Mesothelial cell of epicardium (in vitro differentiated cells): ENCODE measurements around the gene ACACA. TPM values are rescaled to one million over a fixed set of nuclear protein-coding genes. Genes with fewer than 3 reads are reported as not detected.

Experiments
- DNase-seq, 2 experiments: peaks; one replicate each; pipeline ENCODE4 v3.0.0; 2021; ENCODE audit warnings: low spot score in 2 of 2; ENCODE audit not compliant: unreplicated experiment in 2 of 2
- H3K27ac Mint-ChIP-seq: 2 replicates; pipeline ENCODE4 v1.8.0; 2021; ENCODE audit warnings: mixed read lengths
- H3K27me3 Mint-ChIP-seq: 2 replicates; pipeline ENCODE4 v1.8.0; 2021; ENCODE audit warnings: low read depth, mixed read lengths
- H3K36me3 Mint-ChIP-seq: 2 replicates; pipeline ENCODE4 v1.8.0; 2021; ENCODE audit warnings: mixed read lengths
- H3K4me1 Mint-ChIP-seq: 2 replicates; pipeline ENCODE4 v1.8.0; 2021; ENCODE audit warnings: mixed read lengths
- H3K4me3 Mint-ChIP-seq: 2 replicates; pipeline ENCODE4 v1.8.0; 2021; ENCODE audit warnings: mild to moderate bottlenecking, moderate library complexity, mixed read lengths
- H3K9me3 Mint-ChIP-seq: 2 replicates; pipeline ENCODE4 v1.8.0; 2021; ENCODE audit warnings: mixed read lengths
- CTCF ChIP-seq: fragments of 200-600 bp; sonication (generic); IDR thresholded peaks from one replicate; pipeline ENCODE4 v1.5.0; 2021; ENCODE audit warnings: antibody characterized with exemption; ENCODE audit not compliant: unreplicated experiment
- total RNA-seq: library from RNA; stranded (reverse); gene quantifications from 3 replicates; pipeline ENCODE4 v1.2.1, GENCODE V29; 2021

The ACACA gene
- total RNA-seq, 1 donor from 2014 or later, result 127 TPM

DNA sequence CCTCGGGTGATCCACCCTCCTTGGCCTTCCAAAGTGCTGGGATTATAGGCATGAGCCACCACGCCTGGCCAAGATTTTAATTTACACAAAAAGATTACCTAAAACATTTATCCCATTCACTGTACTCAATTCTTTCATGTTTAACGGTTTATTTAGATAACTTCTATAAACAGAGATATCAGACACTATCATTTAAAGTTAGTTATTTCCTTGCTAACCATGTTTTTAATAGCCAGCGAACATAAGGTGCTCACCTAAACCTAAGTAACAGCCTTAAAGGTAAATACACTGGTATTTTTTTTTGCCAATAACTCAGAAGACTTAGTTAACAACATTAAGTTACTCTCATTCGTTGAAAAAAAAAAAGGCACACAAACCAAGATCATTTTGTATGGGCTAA lies 112.9 kb downstream of the ACACA start:
- DNase-seq, result no peak
- no peak overlapping the region for H3K4me3 Mint-ChIP-seq
- H3K27ac Mint-ChIP-seq, result no peak overlapping the region
- H3K36me3 Mint-ChIP-seq, result peaks cover 3% of the 10 kb centered on the region
- no peak for TF ChIP-seq CTCF
- no peaks in the 10 kb centered on the region for H3K27me3 Mint-ChIP-seq
- H3K4me1 Mint-ChIP-seq, result peaks cover 6% of the 10 kb centered on the region
- no peaks in the 10 kb centered on the region for H3K9me3 Mint-ChIP-seq

- Mint-ChIP-seq H3K9me3 (no peaks in the 10 kb centered on the region), H3K4me1 (peaks cover 3% of the 10 kb centered on the region), H3K27ac (no peak overlapping the region), H3K27me3 (no peaks in the 10 kb centered on the region), H3K4me3 (no peak overlapping the region), H3K36me3 (peaks cover 3% of the 10 kb centered on the region)
- no peak for DNase-seq
- no peak for TF ChIP-seq CTCF
Observed at GRCh38 chr17:37292429-37293139, 114.1 kb downstream of the ACACA start.

GRCh38 chr17:37291351-37291750 lies 115.3 kb downstream of the ACACA start:
- no peak for TF ChIP-seq CTCF
- H3K4me3 Mint-ChIP-seq, result no peak overlapping the region
- H3K27me3 Mint-ChIP-seq, result no peaks in the 10 kb centered on the region
- H3K27ac Mint-ChIP-seq, result no peak overlapping the region
- peaks cover 3% of the 10 kb centered on the region for H3K36me3 Mint-ChIP-seq
- H3K4me1 Mint-ChIP-seq, result peaks cover 3% of the 10 kb centered on the region
- no peaks in the 10 kb centered on the region for H3K9me3 Mint-ChIP-seq
- no peak for DNase-seq

DNA sequence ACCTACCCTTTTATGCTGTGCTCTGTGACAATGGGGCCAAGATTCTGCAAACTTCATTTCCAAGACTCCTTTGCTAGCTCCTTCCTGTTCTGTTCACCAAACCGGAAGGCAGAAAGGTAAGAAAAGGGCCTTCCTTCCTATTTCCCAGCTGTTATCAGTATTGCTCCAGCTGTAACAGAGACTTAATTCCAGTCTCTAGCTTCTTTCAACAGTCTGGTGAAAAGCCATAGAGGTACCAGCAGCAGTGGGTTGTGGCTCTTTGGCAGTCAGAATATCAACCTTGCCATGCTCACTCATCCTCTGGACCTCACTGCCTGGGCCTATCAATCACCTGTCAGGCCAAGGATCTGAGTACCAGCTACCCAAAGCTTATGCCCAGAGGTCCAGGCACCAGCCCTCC lies 120.2 kb downstream of the ACACA start:
- Mint-ChIP-seq H3K27ac (no peak overlapping the region), H3K36me3 (peaks cover 12% of the 10 kb centered on the region), H3K27me3 (no peaks in the 10 kb centered on the region), H3K4me1 (peaks cover 18% of the 10 kb centered on the region), H3K4me3 (no peak overlapping the region), H3K9me3 (peaks cover 7% of the 10 kb centered on the region)
- no peak for DNase-seq
- TF ChIP-seq CTCF, result no peak

DNA sequence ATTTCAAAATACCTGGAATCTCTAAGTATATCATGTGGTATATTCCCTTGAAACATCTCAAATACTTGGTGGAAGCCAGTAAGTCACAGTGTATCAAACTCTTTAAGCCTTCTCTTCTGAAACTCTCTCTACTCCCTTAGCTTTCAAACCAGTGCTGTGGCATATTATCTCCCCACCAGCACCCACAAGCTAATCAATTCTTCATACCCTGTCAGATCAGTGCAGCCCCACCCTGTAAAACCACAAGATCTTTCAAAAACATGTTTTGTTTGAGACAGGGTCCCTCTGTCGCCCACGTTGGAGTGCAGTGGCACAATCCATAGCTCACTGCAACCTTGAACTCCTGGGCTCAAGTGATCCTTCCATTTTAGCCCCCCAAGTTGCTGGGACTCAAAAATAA lies 122.4 kb downstream of the ACACA start:
- DNase-seq, result no peak
- H3K9me3 Mint-ChIP-seq, result peaks cover 7% of the 10 kb centered on the region

More for the DNA sequence above, 122.4 kb downstream of the ACACA start:
- H3K36me3 Mint-ChIP-seq, result peaks cover 21% of the 10 kb centered on the region
- no peak for TF ChIP-seq CTCF
- no peaks in the 10 kb centered on the region for H3K27me3 Mint-ChIP-seq
- H3K27ac Mint-ChIP-seq, result peak overlapping the region; percentile 64
- H3K4me1 Mint-ChIP-seq, result peaks cover 18% of the 10 kb centered on the region
- no peak overlapping the region for H3K4me3 Mint-ChIP-seq
